KMS-11 (cell line): ENCODE results near the gene GYS1.

Source experiments
- H2AFZ ChIP-seq: fragments of 200-600 bp; sonication (generic); 2 replicates; pipeline ENCODE4 v1.6.1; 2016; ENCODE audit warnings: antibody characterized with exemption, mixed run types, low read depth
- H3K27ac ChIP-seq: fragments of 200-600 bp; sonication (generic); 2 replicates; pipeline ENCODE4 v1.6.1; 2016; ENCODE audit warnings: mild to moderate bottlenecking, mixed run types
- H3K27me3 ChIP-seq: fragments of 200-600 bp; sonication (generic); 2 replicates; pipeline ENCODE4 v1.6.1; 2017; ENCODE audit warnings: mild to moderate bottlenecking, low read depth, mixed run types, moderate library complexity; ENCODE audit not compliant: insufficient read depth
- H3K36me3 ChIP-seq: fragments of 200-600 bp; sonication (generic); 2 replicates; pipeline ENCODE4 v1.6.1; 2017; ENCODE audit warnings: mild to moderate bottlenecking, mixed run types; ENCODE audit not compliant: insufficient read depth
- H3K4me1 ChIP-seq: fragments of 200-600 bp; sonication (generic); 2 replicates; pipeline ENCODE4 v1.6.1; 2016; ENCODE audit warnings: mild to moderate bottlenecking, low read depth, mixed run types; ENCODE audit not compliant: poor library complexity, severe bottlenecking
- H3K4me2 ChIP-seq: fragments of 200-600 bp; sonication (generic); 2 replicates; pipeline ENCODE4 v1.7.0; 2016; ENCODE audit warnings: mild to moderate bottlenecking, mixed run types
- H3K4me3 ChIP-seq: fragments of 200-600 bp; sonication (generic); IDR thresholded peaks from 2 replicates; pipeline ENCODE4 v1.6.1; 2017; ENCODE audit warnings: low read depth, low read length, mixed read lengths; ENCODE audit not compliant: insufficient read depth
- H3K79me2 ChIP-seq: fragments of 200-600 bp; sonication (generic); 2 replicates; pipeline ENCODE4 v1.6.1; 2016; ENCODE audit warnings: low read depth, mixed run types; ENCODE audit not compliant: insufficient read depth
- H3K9ac ChIP-seq: fragments of 200-600 bp; sonication (generic); 2 replicates; pipeline ENCODE4 v1.6.1; 2016; ENCODE audit warnings: mild to moderate bottlenecking, mixed run types
- H4K20me1 ChIP-seq: fragments of 200-600 bp; sonication (generic); 2 replicates; pipeline ENCODE4 v1.6.1; 2016; ENCODE audit warnings: mild to moderate bottlenecking, mixed run types; ENCODE audit not compliant: insufficient read depth
- TF ChIP-seq, protein P1 (sequence below): fragments of 200-600 bp; sonication (generic); conservative IDR thresholded peaks from 2 replicates; pipeline ENCODE4 v1.6.1; 2017; ENCODE audit warnings: low read depth, mild to moderate bottlenecking, antibody characterized with exemption, low read length, moderate library complexity, mixed read lengths

GYS1 gene

GRCh38 chr19:48961673-48962028, 31.5 kb downstream of the GYS1 start:
- Histone ChIP-seq H3K4me1 (peaks cover 29% of the 10 kb centered on the region), H4K20me1 (no peaks in the 10 kb centered on the region), H3K27ac (no peak overlapping the region), H3K27me3 (no peaks in the 10 kb centered on the region), H3K4me3 (no peak overlapping the region), H2AFZ (no peak overlapping the region), H3K4me2 (no peak overlapping the region), H3K36me3 (no peaks in the 10 kb centered on the region), H3K79me2 (peaks cover 7% of the 10 kb centered on the region), H3K9ac (no peak overlapping the region)
- TF ChIP-seq, protein P1, sequence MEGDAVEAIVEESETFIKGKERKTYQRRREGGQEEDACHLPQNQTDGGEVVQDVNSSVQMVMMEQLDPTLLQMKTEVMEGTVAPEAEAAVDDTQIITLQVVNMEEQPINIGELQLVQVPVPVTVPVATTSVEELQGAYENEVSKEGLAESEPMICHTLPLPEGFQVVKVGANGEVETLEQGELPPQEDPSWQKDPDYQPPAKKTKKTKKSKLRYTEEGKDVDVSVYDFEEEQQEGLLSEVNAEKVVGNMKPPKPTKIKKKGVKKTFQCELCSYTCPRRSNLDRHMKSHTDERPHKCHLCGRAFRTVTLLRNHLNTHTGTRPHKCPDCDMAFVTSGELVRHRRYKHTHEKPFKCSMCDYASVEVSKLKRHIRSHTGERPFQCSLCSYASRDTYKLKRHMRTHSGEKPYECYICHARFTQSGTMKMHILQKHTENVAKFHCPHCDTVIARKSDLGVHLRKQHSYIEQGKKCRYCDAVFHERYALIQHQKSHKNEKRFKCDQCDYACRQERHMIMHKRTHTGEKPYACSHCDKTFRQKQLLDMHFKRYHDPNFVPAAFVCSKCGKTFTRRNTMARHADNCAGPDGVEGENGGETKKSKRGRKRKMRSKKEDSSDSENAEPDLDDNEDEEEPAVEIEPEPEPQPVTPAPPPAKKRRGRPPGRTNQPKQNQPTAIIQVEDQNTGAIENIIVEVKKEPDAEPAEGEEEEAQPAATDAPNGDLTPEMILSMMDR = no peak

GRCh38 chr19:48961051-48961649, 32.0 kb downstream of the GYS1 start:
- H3K79me2 ChIP-seq = peaks cover 2% of the 10 kb centered on the region; the same call in 1 of the 2 replicates
- H3K27me3 ChIP-seq = no peaks in the 10 kb centered on the region
- no peak overlapping the region for H3K9ac ChIP-seq

DNA sequence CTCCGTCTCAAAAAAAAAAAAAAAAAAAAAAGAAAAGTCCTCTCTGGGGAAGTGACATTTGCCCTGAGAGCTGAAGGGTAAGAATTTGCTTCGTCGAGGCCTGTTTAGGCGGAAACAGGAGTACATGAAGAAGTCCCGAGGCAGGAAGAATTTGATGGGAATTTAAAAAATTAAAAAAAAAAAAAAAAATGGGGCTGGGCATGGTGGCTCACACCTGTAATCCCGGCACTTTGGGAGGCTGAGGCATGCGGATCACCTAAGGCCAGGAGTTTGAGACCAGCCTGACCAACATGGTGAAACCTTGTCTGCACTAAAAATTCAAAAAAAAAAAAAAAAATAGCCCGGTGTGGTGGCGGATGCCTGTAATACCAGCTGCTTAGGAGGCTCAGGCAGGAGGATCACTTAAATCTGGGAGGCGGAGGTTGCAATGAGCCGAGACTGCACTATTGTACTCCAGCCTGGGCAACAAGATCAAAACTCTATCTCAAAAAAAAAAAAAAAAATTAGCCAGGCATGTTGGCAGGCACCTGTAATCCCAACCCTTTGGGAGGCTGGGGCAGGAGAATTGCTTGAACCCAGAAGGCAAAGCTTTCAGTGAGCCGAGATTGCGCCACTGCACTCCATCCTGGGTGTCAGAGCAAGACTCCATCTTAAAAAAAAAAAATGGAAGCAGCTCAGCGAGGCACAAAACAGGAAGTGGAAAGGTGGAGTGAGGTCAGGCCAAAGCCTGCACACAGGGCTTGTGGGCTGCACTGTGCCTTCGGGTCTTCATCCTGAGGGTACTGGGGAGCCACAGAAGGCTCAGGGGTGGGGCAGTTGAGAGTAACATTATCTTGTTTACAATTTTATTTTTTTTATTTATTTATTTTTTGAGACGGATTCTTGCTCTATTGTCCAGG, 33.5 kb downstream of the GYS1 start:
- TF ChIP-seq, protein P1 = no peak
- H3K9ac ChIP-seq = no peak overlapping the region
- H4K20me1 ChIP-seq = no peaks in the 10 kb centered on the region
- H3K4me3 ChIP-seq = no peak overlapping the region
- peaks cover 10% of the 10 kb centered on the region; the same call in 1 of the 2 replicates for H3K79me2 ChIP-seq
- H3K4me2 ChIP-seq = no peak overlapping the region
- H3K27ac ChIP-seq = no peak overlapping the region
- H3K36me3 ChIP-seq = no peaks in the 10 kb centered on the region
- H3K27me3 ChIP-seq = no peaks in the 10 kb centered on the region
- no peak overlapping the region for H2AFZ ChIP-seq
- peaks cover 27% of the 10 kb centered on the region for H3K4me1 ChIP-seq

More at GRCh38 chr19:48961051-48961649, 32.0 kb downstream of the GYS1 start:
- no peak overlapping the region for H3K4me2 ChIP-seq
- no peak overlapping the region for H2AFZ ChIP-seq
- H3K36me3 ChIP-seq = no peaks in the 10 kb centered on the region
- TF ChIP-seq, protein P1 = no peak
- H3K4me1 ChIP-seq = peaks cover 24% of the 10 kb centered on the region
- no peak overlapping the region for H3K27ac ChIP-seq
- no peak overlapping the region for H3K4me3 ChIP-seq
- H4K20me1 ChIP-seq = no peaks in the 10 kb centered on the region

DNA sequence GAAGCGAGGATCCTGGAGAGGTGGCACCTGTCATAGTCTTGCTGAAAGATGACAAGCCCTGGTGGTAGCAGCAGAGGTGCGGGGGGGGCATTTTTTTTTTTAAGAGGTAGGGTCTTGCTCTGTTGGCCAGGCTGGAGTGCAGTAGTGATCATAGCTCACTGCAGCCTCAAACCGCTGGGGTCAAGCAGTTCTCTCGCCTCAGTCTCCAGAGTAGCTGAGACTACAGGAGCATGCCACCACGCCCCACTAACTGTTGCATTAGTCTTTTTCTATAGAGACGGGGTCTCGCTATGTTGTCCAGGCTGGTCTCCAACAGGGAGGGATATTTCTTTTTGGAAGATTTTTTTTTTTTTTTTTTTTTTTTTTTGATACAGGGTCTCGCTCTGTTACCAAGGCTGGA, 35.1 kb downstream of the GYS1 start:
- H3K79me2 ChIP-seq = peaks cover 10% of the 10 kb centered on the region; the same call in 1 of the 2 replicates
- no peak overlapping the region for H3K9ac ChIP-seq
- H3K4me3 ChIP-seq = no peak overlapping the region
- no peaks in the 10 kb centered on the region for H4K20me1 ChIP-seq
- no peaks in the 10 kb centered on the region for H3K27me3 ChIP-seq
- no peak overlapping the region for H3K4me2 ChIP-seq
- peaks cover 17% of the 10 kb centered on the region for H3K4me1 ChIP-seq
- H2AFZ ChIP-seq = no peak overlapping the region
- TF ChIP-seq, protein P1 = no peak
- no peak overlapping the region for H3K27ac ChIP-seq
- H3K36me3 ChIP-seq = no peaks in the 10 kb centered on the region
